ENCODE results near the gene ZNF445.
"Not testable (repeated sequence)": the region's sequence is repeated elsewhere in the genome, so short reads cannot be mapped to it uniquely, and the experiment has no call there.

GRCh38 chr3:44474886-44475285 is 2.6 kb downstream of the ZNF445 start:
- TF ChIP-seq RBBP5 (IDR thresholded peaks at IDR 0.05; ENCODE audit: borderline replicate concordance, low read depth, low read length); ATF2 (IDR thresholded peaks at IDR 0.05; ENCODE audit: low read length); CTCF (IDR thresholded peaks at IDR 0.05; ENCODE audit: control extremely low read depth in 1 of 3, insufficient read depth in 1 of 3, low read depth in 1 of 3, low read length in 3 of 3): not testable (repeated sequence)
